ENCODE measurements around the gene KIF21A. TPM values are rescaled to one million over a fixed set of nuclear protein-coding genes. Genes with fewer than 3 reads are reported as not detected.

The KIF21A gene
- total and polyA plus RNA-seq, 2 donors (not counting 3 experiments of a cell fraction or from before 2014, with no cell fraction given): 1.8 to 10.1 TPM

DNA sequence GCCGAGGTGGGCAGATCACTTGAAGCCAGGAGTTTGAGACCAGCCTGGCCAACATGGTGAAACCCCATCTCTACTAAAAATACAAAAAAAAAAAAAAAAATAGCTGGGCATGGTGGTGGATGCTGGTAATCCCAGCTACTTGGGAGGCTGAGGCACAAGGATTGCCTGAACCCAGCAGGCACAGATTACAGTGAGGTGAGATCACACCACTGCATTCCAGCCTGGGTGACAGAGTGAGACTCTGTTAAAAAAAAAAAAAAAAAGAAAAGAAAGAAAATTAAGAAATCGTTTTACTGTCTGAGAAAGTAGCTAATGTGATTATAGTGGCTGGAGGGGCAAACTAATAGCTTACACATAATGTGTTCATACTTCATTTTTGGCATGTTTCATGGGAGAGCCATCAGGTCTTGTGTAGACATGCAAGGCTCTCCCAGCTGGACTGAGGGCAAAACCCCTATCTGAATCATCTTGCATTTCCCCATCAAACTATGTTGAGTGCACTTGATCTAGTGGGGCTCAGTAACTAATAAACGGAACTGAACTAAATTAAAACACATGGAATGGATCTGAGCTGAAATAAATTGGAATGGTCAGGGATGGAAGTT, 16.2 kb downstream of the KIF21A start:
- no TSS peak for BruUV-seq (replicated peaks)
- H3K4me1 ChIP-seq (ENCODE audit: control insufficient read depth, extremely low read depth, insufficient read depth, low read length): no peaks in the 10 kb centered on the region
- no peak overlapping the region for H3K4me3 ChIP-seq (replicated peaks in 1 of 3; ENCODE audit: insufficient read depth in 1 of 3, low read depth in 1 of 3, low read length in 3 of 3)
- no peak for DNase-seq (ENCODE audit: low read depth, low spot score)
- no peak overlapping the region for H3K4me2 ChIP-seq (ENCODE audit: insufficient read depth, low read length)
- no peaks in the 10 kb centered on the region for H3K27me3 ChIP-seq (ENCODE audit: control insufficient read depth in 2 of 2, insufficient read depth in 2 of 2, low read length in 2 of 2)
- no peak overlapping the region for H2AFZ ChIP-seq (ENCODE audit: low read depth, low read length)
- TF ChIP-seq EZH2 (IDR thresholded peaks at IDR 0.05; ENCODE audit: borderline replicate concordance, low read depth, low read length, severe bottlenecking) (no peak), FOS (IDR thresholded peaks at IDR 0.05; ENCODE audit: borderline replicate concordance, insufficient read depth, low read length) (no peak), MYC (IDR thresholded peaks at IDR 0.05; ENCODE audit: low read depth, low read length) (no peak), POLR2A (IDR thresholded peaks at IDR 0.05; ENCODE audit: low read depth, low read length) (no peak), GATA2 (IDR thresholded peaks at IDR 0.05; ENCODE audit: insufficient read depth, insufficient read length, low read depth, low read length) (no peak)
- TF ChIP-seq, protein P1, sequence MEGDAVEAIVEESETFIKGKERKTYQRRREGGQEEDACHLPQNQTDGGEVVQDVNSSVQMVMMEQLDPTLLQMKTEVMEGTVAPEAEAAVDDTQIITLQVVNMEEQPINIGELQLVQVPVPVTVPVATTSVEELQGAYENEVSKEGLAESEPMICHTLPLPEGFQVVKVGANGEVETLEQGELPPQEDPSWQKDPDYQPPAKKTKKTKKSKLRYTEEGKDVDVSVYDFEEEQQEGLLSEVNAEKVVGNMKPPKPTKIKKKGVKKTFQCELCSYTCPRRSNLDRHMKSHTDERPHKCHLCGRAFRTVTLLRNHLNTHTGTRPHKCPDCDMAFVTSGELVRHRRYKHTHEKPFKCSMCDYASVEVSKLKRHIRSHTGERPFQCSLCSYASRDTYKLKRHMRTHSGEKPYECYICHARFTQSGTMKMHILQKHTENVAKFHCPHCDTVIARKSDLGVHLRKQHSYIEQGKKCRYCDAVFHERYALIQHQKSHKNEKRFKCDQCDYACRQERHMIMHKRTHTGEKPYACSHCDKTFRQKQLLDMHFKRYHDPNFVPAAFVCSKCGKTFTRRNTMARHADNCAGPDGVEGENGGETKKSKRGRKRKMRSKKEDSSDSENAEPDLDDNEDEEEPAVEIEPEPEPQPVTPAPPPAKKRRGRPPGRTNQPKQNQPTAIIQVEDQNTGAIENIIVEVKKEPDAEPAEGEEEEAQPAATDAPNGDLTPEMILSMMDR (IDR thresholded peaks at IDR 0.05; ENCODE audit: extremely low read depth in 1 of 2, insufficient read depth in 1 of 2, low read depth in 1 of 2, low read length in 2 of 2): no peak
- TF ChIP-seq, protein P2, sequence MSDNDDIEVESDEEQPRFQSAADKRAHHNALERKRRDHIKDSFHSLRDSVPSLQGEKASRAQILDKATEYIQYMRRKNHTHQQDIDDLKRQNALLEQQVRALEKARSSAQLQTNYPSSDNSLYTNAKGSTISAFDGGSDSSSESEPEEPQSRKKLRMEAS (IDR thresholded peaks at IDR 0.05; ENCODE audit: insufficient read depth, insufficient read length): no peak
- peaks cover 2% of the 10 kb centered on the region for H3K79me2 ChIP-seq (ENCODE audit: control insufficient read depth, insufficient read depth, low read length)
- dilution Hi-C loops (cut with MboI; ENCODE audit: extremely low pct_ligation_motif_present, low sequenced_read_pairs): no loop called here
- H3K9me3 ChIP-seq (replicated peaks; ENCODE audit: control insufficient read depth, insufficient read depth, low read length): no peaks in the 10 kb centered on the region
- no peak overlapping the region for H3K9ac ChIP-seq (replicated peaks; ENCODE audit: extremely low read depth, insufficient read depth, low read length)
- H3K36me3 ChIP-seq (ENCODE audit: control insufficient read depth in 2 of 2, extremely low read depth in 1 of 2, insufficient read depth in 2 of 2, low read length in 2 of 2): no peaks in the 10 kb centered on the region
- H4K20me1 ChIP-seq (replicated peaks; ENCODE audit: control insufficient read depth, extremely low read depth, insufficient read depth, low read length): no peaks in the 10 kb centered on the region
- FAIRE-seq: no peak
- ChIA-PET CTCF (interaction anchor here (0.7 kb wide), 2 partner anchors 11 to 13 kb away, joined by 3 to 4 read pairs; no protein-coding TSS in a partner anchor), POLR2A (no interaction called here)
- intact Hi-C loops (cut with micrococcal nuclease): no loop called here
- no peak overlapping the region for H3K27ac ChIP-seq (ENCODE audit: insufficient read depth, low read depth, low read length)
- H3K9me1 ChIP-seq (replicated peaks; ENCODE audit: control insufficient read depth, extremely low read depth, insufficient read depth, low read length): no peaks in the 10 kb centered on the region

Measured in endothelial cell of umbilical vein (primary cell).